Endothelial cell of umbilical vein (primary cell): Measurements from ENCODE around the gene C1QTNF5. TPM values are rescaled to one million over a fixed set of nuclear protein-coding genes. Genes with fewer than 3 reads are reported as not detected.

Source experiments
- BruUV-seq: library from RNA; stranded (reverse); fragments of 400-500 nt; replicated peaks from 2 replicates; lab custom pipeline; 2021; lab: Mats Ljungman, UMichigan
- CTCF ChIA-PET: fragments of 300-600, 350-600 bp; sonication (Branson Sonifier 250); formaldehyde crosslinking; loops from one replicate; lab custom pipeline; 2021; ENCODE audit warnings: antibody characterized with exemption, inconsistent platforms; lab: Charles Lee
- POLR2A ChIA-PET: fragments of 300-600, 350-600 bp; sonication (Branson Sonifier 250); formaldehyde crosslinking; loops from one replicate; lab custom pipeline; 2021; ENCODE audit warnings: antibody characterized with exemption, inconsistent platforms; lab: Charles Lee
- DNase-seq: peaks from one replicate; pipeline ENCODE4 v3.0.0-alpha.2; 2011; ENCODE audit warnings: low read depth, low spot score
- FAIRE-seq: peaks from 2 replicates; lab custom pipeline; 2011; peaks lifted over from hg19 to GRCh38; lab: Jason Lieb, UNC
- H2AFZ ChIP-seq: 2 replicates; pipeline ENCODE4 v1.6.0; 2012; ENCODE audit warnings: low read depth, low read length, control low read depth, inconsistent platforms
- H3K27ac ChIP-seq: 2 replicates; pipeline ENCODE4 v1.5.1; 2011; ENCODE audit warnings: low read depth, mild to moderate bottlenecking, control low read depth, low read length, moderate library complexity; ENCODE audit not compliant: insufficient read depth
- H3K27me3 ChIP-seq, 2 experiments: 2 replicates each; pipeline versions ENCODE4 v1.6.0 to v1.6.1; 2011; ENCODE audit warnings: low read length in 2 of 2, mixed read lengths in 1 of 2; ENCODE audit not compliant: control insufficient read depth in 2 of 2, insufficient read depth in 2 of 2
- H3K36me3 ChIP-seq, 2 experiments: 2 replicates in 1 of 2; 3 replicates in 1 of 2; pipeline ENCODE4 v1.5.1; 2011; ENCODE audit warnings: low read length in 2 of 2, mild to moderate bottlenecking in 1 of 2, moderate library complexity in 1 of 2; ENCODE audit not compliant: control insufficient read depth in 2 of 2, insufficient read depth in 2 of 2; ENCODE audit errors: extremely low read depth in 1 of 2
- H3K4me1 ChIP-seq: 3 replicates; pipeline ENCODE4 v1.5.1; 2011; ENCODE audit warnings: mild to moderate bottlenecking, low read length; ENCODE audit not compliant: control insufficient read depth, insufficient read depth; ENCODE audit errors: extremely low read depth
- H3K4me2 ChIP-seq: 2 replicates; pipeline ENCODE4 v1.6.1; 2011; ENCODE audit warnings: low read length, control low read depth, mixed read lengths; ENCODE audit not compliant: insufficient read depth
- H3K4me3 ChIP-seq, 3 experiments: fragments of 200-600 bp in 1 of 3; sonication (generic), shearing (Covaris generic) in 1 of 3; replicated peaks in 1 of 3; 2 replicates each; pipeline ENCODE4 v1.5.1; 2011 to 2016; ENCODE audit warnings: control low read depth in 3 of 3, low read length in 3 of 3, mild to moderate bottlenecking in 2 of 3, inconsistent platforms in 1 of 3, low read depth in 1 of 3, moderate library complexity in 1 of 3; ENCODE audit not compliant: insufficient read depth in 1 of 3
- H3K79me2 ChIP-seq: 2 replicates; pipeline ENCODE4 v1.6.0; 2012; ENCODE audit warnings: low read length, inconsistent platforms; ENCODE audit not compliant: control insufficient read depth, insufficient read depth
- H3K9ac ChIP-seq: replicated peaks from 2 replicates; pipeline ENCODE3; 2011; ENCODE audit warnings: low read length, control low read depth; ENCODE audit not compliant: insufficient read depth; ENCODE audit errors: extremely low read depth
- H3K9me1 ChIP-seq: replicated peaks from 3 replicates; pipeline ENCODE4 v1.6.0; 2011; ENCODE audit warnings: mild to moderate bottlenecking, low read length; ENCODE audit not compliant: control insufficient read depth, insufficient read depth; ENCODE audit errors: extremely low read depth
- H3K9me3 ChIP-seq: replicated peaks from 2 replicates; pipeline ENCODE4 v1.5.1; 2012; ENCODE audit warnings: low read length, inconsistent platforms; ENCODE audit not compliant: control insufficient read depth, insufficient read depth
- H4K20me1 ChIP-seq: replicated peaks from 2 replicates; pipeline ENCODE3; 2011; ENCODE audit warnings: mild to moderate bottlenecking, low read length; ENCODE audit not compliant: control insufficient read depth, insufficient read depth; ENCODE audit errors: extremely low read depth
- CTCF ChIP-seq, 2 donors: IDR thresholded peaks; 1 replicate in 1 of 2; 2 replicates in 1 of 2; pipeline ENCODE4 v1.5.1; 2011; ENCODE audit warnings: low read length in 2 of 2, mild to moderate bottlenecking in 2 of 2, moderate library complexity in 2 of 2, control low read depth in 1 of 2, inconsistent platforms in 1 of 2, low read depth in 1 of 2; ENCODE audit not compliant: insufficient read depth in 1 of 2; ENCODE audit errors: extremely low read depth in 1 of 2
- EZH2 ChIP-seq: IDR thresholded peaks from 2 replicates; pipeline ENCODE4 v1.6.1; 2012; ENCODE audit warnings: borderline replicate concordance, low read depth, mild to moderate bottlenecking, moderate library complexity, low read length, inconsistent platforms; ENCODE audit not compliant: severe bottlenecking
- FOS ChIP-seq: IDR thresholded peaks from 2 replicates; pipeline ENCODE4 v1.6.1; 2011; ENCODE audit warnings: mild to moderate bottlenecking, low read length, moderate library complexity, borderline replicate concordance; ENCODE audit not compliant: insufficient read depth
- GATA2 ChIP-seq: IDR thresholded peaks from 2 replicates; pipeline ENCODE4 v1.7.0; 2011; ENCODE audit warnings: low read depth, mild to moderate bottlenecking, moderate library complexity, mixed read lengths, low read length; ENCODE audit not compliant: insufficient read length, insufficient read depth
- JUN ChIP-seq: IDR thresholded peaks from 2 replicates; pipeline ENCODE4 v1.6.1; 2011; ENCODE audit warnings: borderline replicate concordance, low read depth; ENCODE audit not compliant: insufficient read length, insufficient read depth
- MAX ChIP-seq: IDR thresholded peaks from 2 replicates; pipeline ENCODE4 v1.6.1; 2011; ENCODE audit not compliant: insufficient read depth, insufficient read length
- MYC ChIP-seq: IDR thresholded peaks from one replicate; pipeline ENCODE4 v1.6.1; 2011; ENCODE audit warnings: mild to moderate bottlenecking, low read depth, low read length
- POLR2A ChIP-seq: IDR thresholded peaks from 2 replicates; pipeline ENCODE4 v1.6.1; 2012; ENCODE audit warnings: low read depth, mild to moderate bottlenecking, control low read depth, low read length
- POLR2AphosphoS5 ChIP-seq: IDR thresholded peaks from 2 replicates; pipeline ENCODE4 v1.6.1; 2012; ENCODE audit warnings: low read depth, mild to moderate bottlenecking, control low read depth, low read length, moderate library complexity; ENCODE audit not compliant: insufficient read depth
- dilution Hi-C: fragments of 300-500 bp; cut with MboI; formaldehyde crosslinking; loops from one replicate; pipeline ENCODE4 v1.15.0; 2019; ENCODE audit warnings: low sequenced_read_pairs; ENCODE audit not compliant: extremely low pct_ligation_motif_present
- intact Hi-C: fragments of 100-400 bp; cut with micrococcal nuclease; formaldehyde crosslinking; loops from one replicate; pipeline ENCODE4 v1.10.0; 2022
- polyA plus RNA-seq, 4 experiments: library from polyadenylated mRNA; depleted of rRNA in 3 of 4; stranded (reverse) in 3 of 4; unstranded in 1 of 4; fragments of >200 nt; gene quantifications; 2 replicates each; pipeline versions ENCODE4 v1.2.1 to v1.2.3, GENCODE V29; 2011 to 2012; ENCODE audit warnings: missing spikeins in 1 of 4
- total RNA-seq: library from RNA; stranded (reverse); gene quantifications from 2 replicates; pipeline ENCODE4 v1.2.3, GENCODE V29; 2021

C1QTNF5 gene
- total and polyA plus RNA-seq, 2 donors (not counting 3 experiments of a cell fraction or from before 2014, with no cell fraction given): 126 to 201 TPM

DNA sequence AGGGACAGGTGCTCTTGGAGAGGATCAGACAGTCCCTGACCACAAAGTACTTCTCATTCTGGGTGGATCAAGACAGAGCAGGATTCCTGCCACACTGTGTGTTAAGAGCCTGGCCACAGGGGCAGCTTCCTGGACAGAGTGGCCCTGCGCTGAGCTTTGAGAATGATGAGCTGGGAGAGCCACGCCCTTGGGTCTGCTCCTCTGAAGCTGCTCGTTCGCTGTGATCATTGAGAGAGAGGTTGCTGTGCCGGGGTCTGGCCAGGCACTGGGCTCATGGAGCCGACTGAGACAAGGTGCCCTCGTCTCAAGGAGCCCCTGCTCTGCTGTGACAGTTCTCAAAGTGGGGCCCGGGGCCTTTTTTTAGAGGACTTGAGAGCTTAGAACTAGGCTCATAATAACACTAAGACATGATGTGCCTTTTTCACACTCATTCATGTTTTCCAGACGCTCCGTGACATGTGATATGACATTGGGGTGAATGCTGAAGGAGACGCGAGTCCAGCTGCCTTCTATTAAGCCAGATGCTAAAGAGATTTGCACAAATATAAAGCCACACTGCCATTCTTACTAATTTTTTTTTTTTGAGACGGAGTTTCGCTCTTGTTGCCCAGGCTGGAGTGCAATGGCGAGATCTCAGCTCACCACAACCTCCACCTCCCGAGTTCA is 7.4 kb upstream of the C1QTNF5 start:
- Histone ChIP-seq H4K20me1 (no peaks in the 10 kb centered on the region), H3K27me3 (peaks cover 0 to 3% of the 10 kb centered on the region in 2 experiments), H3K4me2 (no peak overlapping the region), H3K36me3 (no peaks in the 10 kb centered on the region), H3K9me3 (no peaks in the 10 kb centered on the region), H3K9me1 (no peaks in the 10 kb centered on the region), H3K4me1 (peaks cover 5% of the 10 kb centered on the region), H2AFZ (no peak overlapping the region), H3K9ac (no peak overlapping the region), H3K4me3 (no peak overlapping the region), H3K79me2 (no peaks in the 10 kb centered on the region), H3K27ac (no peak overlapping the region)
- CTCF ChIA-PET: interaction anchor here (1.2 to 6.2 kb wide), 5 partner anchors 8 to 33 kb away, joined by 5 to 55 read pairs (median 5); no protein-coding TSS in a partner anchor
- FAIRE-seq: no peak
- POLR2A ChIA-PET: no interaction called here
- no TSS peak for BruUV-seq
- no peak for TF ChIP-seq MYC
- no peak for TF ChIP-seq CTCF (IDR thresholded peaks at IDR 0.05; ENCODE audit: extremely low read depth in 1 of 2, insufficient read depth in 1 of 2, low read depth in 1 of 2, low read length in 2 of 2)
- no peak for TF ChIP-seq FOS
- no peak for TF ChIP-seq JUN
- intact Hi-C loops (no loop called here), dilution Hi-C loops (no loop called here)
- no peak for DNase-seq

GRCh38 chr11:119347242-119347641 is 6.6 kb upstream of the C1QTNF5 start:
- H3K27ac ChIP-seq: no peak overlapping the region
- dilution Hi-C loops (no loop called here), intact Hi-C loops (no loop called here)
- no peak overlapping the region for H3K4me2 ChIP-seq
- no peaks in the 10 kb centered on the region for H3K36me3 ChIP-seq
- ChIA-PET CTCF (interaction anchor here (1.4 to 6.2 kb wide), 3 partner anchors 7 to 27 kb away, joined by 5 to 55 read pairs (median 6); no protein-coding TSS in a partner anchor), POLR2A (no interaction called here)
- no peaks in the 10 kb centered on the region for H3K79me2 ChIP-seq
- FAIRE-seq (no peak), DNase-seq (no peak)
- H3K9me1 ChIP-seq: no peaks in the 10 kb centered on the region
- no peak overlapping the region for H3K9ac ChIP-seq
- no peak overlapping the region for H3K4me3 ChIP-seq
- no peaks in the 10 kb centered on the region for H4K20me1 ChIP-seq
- peaks cover 0 to 3% of the 10 kb centered on the region in 2 experiments for H3K27me3 ChIP-seq
- H3K4me1 ChIP-seq: no peaks in the 10 kb centered on the region
- TF ChIP-seq MAX: no peak
- TF ChIP-seq JUN: no peak
- no peak for TF ChIP-seq FOS
- no peak for TF ChIP-seq CTCF (IDR thresholded peaks at IDR 0.05; ENCODE audit: extremely low read depth in 1 of 2, insufficient read depth in 1 of 2, low read depth in 1 of 2, low read length in 2 of 2)
- TF ChIP-seq EZH2: no peak
- TF ChIP-seq MYC: no peak
- TF ChIP-seq POLR2A: no peak
- TF ChIP-seq POLR2AphosphoS5: no peak
- no peak for TF ChIP-seq GATA2
- BruUV-seq: no TSS peak
- H2AFZ ChIP-seq: no peak overlapping the region
- no peaks in the 10 kb centered on the region for H3K9me3 ChIP-seq
